Lower leg skin (tissue), 3 donors: ENCODE results near the gene PFKFB2.

Source experiments
- POLR2A ChIP-seq, 2 donors: fragments of 450-650 bp; IDR thresholded peaks; one replicate each; pipeline ENCODE4 v1.6.1; 2016 to 2017; ENCODE audit warnings: antibody characterized with exemption in 2 of 2, mild to moderate bottlenecking in 1 of 2, moderate library complexity in 1 of 2
- TF ChIP-seq, protein P1 (sequence below), 3 donors: fragments of 450-650 bp; IDR thresholded peaks; one replicate each; pipeline ENCODE4 v1.5.1; 2016; ENCODE audit warnings: antibody characterized with exemption in 3 of 3, mild to moderate bottlenecking in 3 of 3, moderate library complexity in 2 of 3

DNA sequence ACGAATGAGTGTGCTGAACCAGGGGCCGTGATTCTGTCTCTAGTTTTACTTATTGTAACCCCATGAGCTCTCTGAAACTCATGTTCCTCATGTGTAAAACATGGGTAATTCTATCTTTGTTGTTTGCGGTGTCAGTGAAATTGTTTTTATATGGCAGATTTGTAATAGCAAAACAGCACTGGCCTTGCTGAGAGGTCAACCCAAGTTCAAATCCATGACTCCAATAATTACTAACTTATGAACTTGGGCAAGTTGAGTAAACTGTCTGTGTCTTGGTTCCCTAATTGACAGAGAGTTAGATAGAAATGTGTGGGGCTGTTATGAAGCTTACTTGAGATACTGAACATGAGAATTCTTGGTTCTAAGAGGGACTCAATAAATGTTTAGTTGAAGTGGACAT is 38.3 kb upstream of the PFKFB2 start:
- TF ChIP-seq POLR2A (IDR thresholded peaks at IDR 0.05): no peak
- TF ChIP-seq, protein P1, sequence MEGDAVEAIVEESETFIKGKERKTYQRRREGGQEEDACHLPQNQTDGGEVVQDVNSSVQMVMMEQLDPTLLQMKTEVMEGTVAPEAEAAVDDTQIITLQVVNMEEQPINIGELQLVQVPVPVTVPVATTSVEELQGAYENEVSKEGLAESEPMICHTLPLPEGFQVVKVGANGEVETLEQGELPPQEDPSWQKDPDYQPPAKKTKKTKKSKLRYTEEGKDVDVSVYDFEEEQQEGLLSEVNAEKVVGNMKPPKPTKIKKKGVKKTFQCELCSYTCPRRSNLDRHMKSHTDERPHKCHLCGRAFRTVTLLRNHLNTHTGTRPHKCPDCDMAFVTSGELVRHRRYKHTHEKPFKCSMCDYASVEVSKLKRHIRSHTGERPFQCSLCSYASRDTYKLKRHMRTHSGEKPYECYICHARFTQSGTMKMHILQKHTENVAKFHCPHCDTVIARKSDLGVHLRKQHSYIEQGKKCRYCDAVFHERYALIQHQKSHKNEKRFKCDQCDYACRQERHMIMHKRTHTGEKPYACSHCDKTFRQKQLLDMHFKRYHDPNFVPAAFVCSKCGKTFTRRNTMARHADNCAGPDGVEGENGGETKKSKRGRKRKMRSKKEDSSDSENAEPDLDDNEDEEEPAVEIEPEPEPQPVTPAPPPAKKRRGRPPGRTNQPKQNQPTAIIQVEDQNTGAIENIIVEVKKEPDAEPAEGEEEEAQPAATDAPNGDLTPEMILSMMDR (IDR thresholded peaks at IDR 0.05): no peak
